Panc1 (cell line): ENCODE measurements around the gene CHCHD3. TPM values are rescaled to one million over a fixed set of nuclear protein-coding genes. Genes with fewer than 3 reads are reported as not detected.

Experiments
- ATAC-seq: fragments of 200-7000 bp; cut with Tn5 transposase; 2 replicates; pipeline ENCODE4 v1.9.1; 2020; ENCODE audit warnings: mild to moderate bottlenecking, moderate library complexity
- BruUV-seq: library from RNA; stranded (reverse); fragments of 400-500 nt; replicated peaks from 2 replicates; lab custom pipeline; 2021; lab: Mats Ljungman, UMichigan
- CTCF ChIA-PET: fragments of 300-600 bp; sonication (Branson Sonifier 250); formaldehyde crosslinking; loops from one replicate; lab custom pipeline; 2022; ENCODE audit warnings: antibody characterized with exemption; lab: Charles Lee
- POLR2A ChIA-PET: fragments of 300-600 bp; sonication (Branson Sonifier 250); formaldehyde crosslinking; loops from one replicate; lab custom pipeline; 2022; ENCODE audit warnings: antibody characterized with exemption; lab: Charles Lee
- DNase-seq: peaks from one replicate; pipeline ENCODE4 v3.0.0-alpha.2; 2010; ENCODE audit warnings: low read depth, low spot score
- H3K27ac ChIP-seq: 2 replicates; pipeline ENCODE4 v1.5.1; 2011; ENCODE audit warnings: mild to moderate bottlenecking, low read length, inconsistent platforms
- H3K27me3 ChIP-seq: fragments of 200-500 bp; sonication (Bioruptor generic); 2 replicates; pipeline ENCODE4 v1.6.0; 2014; ENCODE audit warnings: low read length, inconsistent platforms; ENCODE audit not compliant: control insufficient read depth, insufficient read depth
- H3K36me3 ChIP-seq: fragments of 200-500 bp; sonication (Bioruptor generic); 2 replicates; pipeline ENCODE4 v1.5.1; 2014; ENCODE audit warnings: inconsistent platforms, mild to moderate bottlenecking, low read length, moderate library complexity; ENCODE audit not compliant: control insufficient read depth, insufficient read depth
- H3K4me1 ChIP-seq: 2 replicates; pipeline ENCODE4 v1.5.1; 2011; ENCODE audit warnings: inconsistent platforms, mild to moderate bottlenecking, low read length, moderate library complexity; ENCODE audit not compliant: control insufficient read depth, insufficient read depth
- H3K4me3 ChIP-seq, 2 experiments: 2 replicates each; pipeline ENCODE4 v1.5.1; 2011 to 2012; ENCODE audit warnings: low read depth in 2 of 2, low read length in 2 of 2, mild to moderate bottlenecking in 2 of 2, inconsistent platforms in 1 of 2, moderate library complexity in 1 of 2
- H3K9me3 ChIP-seq: fragments of 200-500 bp; sonication (Bioruptor generic); 2 replicates; pipeline ENCODE4 v1.5.1; 2014; ENCODE audit warnings: low read depth, mild to moderate bottlenecking, inconsistent platforms, low read length, moderate library complexity; ENCODE audit not compliant: control insufficient read depth, insufficient read depth
- CTCF ChIP-seq: fragments of 450-650 bp; IDR thresholded peaks from 2 replicates; pipeline ENCODE4 v1.5.1; 2017; ENCODE audit warnings: mild to moderate bottlenecking
- POLR2AphosphoS5 ChIP-seq: IDR thresholded peaks from 2 replicates; pipeline ENCODE4 v1.6.1; 2012; ENCODE audit warnings: mild to moderate bottlenecking, low read depth, low read length, moderate library complexity
- REST ChIP-seq, 2 experiments: IDR thresholded peaks; 2 replicates each; pipeline ENCODE4 v1.6.1; 2011 to 2012; ENCODE audit warnings: low read depth in 2 of 2, control low read depth in 1 of 2, low read length in 1 of 2, mild to moderate bottlenecking in 1 of 2, moderate library complexity in 1 of 2; ENCODE audit not compliant: insufficient read depth in 1 of 2
- SIN3A ChIP-seq: IDR thresholded peaks from 2 replicates; pipeline ENCODE4 v1.6.1; 2012; ENCODE audit warnings: low read depth, mild to moderate bottlenecking, low read length, moderate library complexity, borderline replicate concordance; ENCODE audit not compliant: insufficient read depth
- TCF7L2 ChIP-seq: IDR thresholded peaks from 2 replicates; pipeline ENCODE4 v1.6.1; 2011; ENCODE audit warnings: mild to moderate bottlenecking, low read depth, low read length, inconsistent platforms
- in situ Hi-C: cut with HindIII; loops from 2 replicates; pipeline ENCODE4 v1.10.0; 2016; ENCODE audit warnings: low sequenced_read_pairs, low pct_unique_long_range_greater_than_20kb
- intact Hi-C: fragments of 100-400 bp; cut with micrococcal nuclease; formaldehyde crosslinking; loops from one replicate; pipeline ENCODE4 v1.10.0; 2022; ENCODE audit not compliant: unreplicated experiment
- total RNA-seq: library from RNA; stranded (reverse); gene quantifications from one replicate; pipeline ENCODE4 v1.2.1, GENCODE V29; 2021; ENCODE audit not compliant: unreplicated experiment

The CHCHD3 gene
- total RNA-seq, 1 experiment from 2014 or later, result 109 TPM

- no peak overlapping the region for H3K27ac ChIP-seq
- H3K36me3 ChIP-seq, result peaks cover 2% of the 10 kb centered on the region; the same call in 1 of the 2 replicates
- H3K4me1 ChIP-seq, result no peaks in the 10 kb centered on the region
- intact Hi-C loops (no loop called here), in situ Hi-C loops (no loop called here)
- no peak overlapping the region for H3K4me3 ChIP-seq
- ChIA-PET CTCF (no interaction called here), POLR2A (no interaction called here)
- BruUV-seq, result no TSS peak
- no peaks in the 10 kb centered on the region for H3K9me3 ChIP-seq
- H3K27me3 ChIP-seq, result no peaks in the 10 kb centered on the region
- no peak for TF ChIP-seq TCF7L2
- TF ChIP-seq REST (IDR thresholded peaks at IDR 0.05; ENCODE audit: insufficient read depth in 1 of 2, low read depth in 2 of 2, low read length in 1 of 2), result no peak
- TF ChIP-seq POLR2AphosphoS5, result no peak
- DNase-seq, result no peak
- no peak for ATAC-seq
These were observed 209.9 kb downstream of the CHCHD3 start for GRCh38 chr7:132872034-132872433.

GRCh38 chr7:132871419-132871818 is 210.5 kb downstream of the CHCHD3 start:
- TF ChIP-seq TCF7L2 (no peak), REST (IDR thresholded peaks at IDR 0.05; ENCODE audit: insufficient read depth in 1 of 2, low read depth in 2 of 2, low read length in 1 of 2) (no peak), POLR2AphosphoS5 (no peak), CTCF (no peak), SIN3A (no peak)
- DNase-seq (no peak), ATAC-seq (no peak)
- Histone ChIP-seq H3K27ac (no peak overlapping the region), H3K36me3 (peaks cover 2% of the 10 kb centered on the region; the same call in 1 of the 2 replicates), H3K9me3 (no peaks in the 10 kb centered on the region), H3K4me1 (no peaks in the 10 kb centered on the region), H3K4me3 (no peak overlapping the region), H3K27me3 (no peaks in the 10 kb centered on the region)
- in situ Hi-C loops (no loop called here), intact Hi-C loops (no loop called here)
- CTCF ChIA-PET, result no interaction called here
- BruUV-seq, result no TSS peak
- POLR2A ChIA-PET, result no interaction called here
